HG03060 (cell line): Measurements from ENCODE around the gene DPM2.

Experiments
- ATAC-seq: cut with Tn5 transposase; IDR thresholded peaks from one replicate; pipeline ENCODE4 v1.9.1; 2021; ENCODE audit warnings: low read depth, moderate number of reproducible peaks; ENCODE audit not compliant: unreplicated experiment

The DPM2 gene

DNA sequence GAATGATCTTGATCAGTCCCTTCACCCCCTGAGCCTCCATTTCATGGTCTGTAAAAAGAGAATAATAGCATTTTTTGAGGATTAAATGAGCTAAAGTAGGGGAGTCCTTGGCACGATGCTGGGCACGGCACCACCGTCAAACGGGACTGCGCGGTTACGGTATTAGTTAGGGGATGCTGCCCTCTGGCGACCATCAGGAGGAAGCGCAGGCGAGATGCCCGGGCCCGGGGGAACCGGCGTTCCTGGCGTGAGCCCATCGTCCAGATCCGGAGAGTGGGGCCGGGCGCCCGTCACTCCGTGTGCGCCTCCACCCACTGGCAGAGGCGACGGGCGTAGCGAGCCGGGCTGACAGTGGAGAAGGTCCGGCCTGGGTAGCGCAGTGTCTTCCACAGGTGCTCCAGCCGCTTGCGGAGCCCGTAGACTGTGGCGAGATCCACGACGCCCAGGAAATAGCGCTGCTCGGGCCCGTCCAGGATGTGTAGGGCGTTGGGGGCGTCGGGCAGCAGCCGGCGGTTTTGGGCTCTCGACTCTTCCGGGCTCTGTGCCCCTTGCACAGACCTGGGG lies 16.0 kb downstream of the DPM2 start:
- ATAC-seq, result no peak

DNA sequence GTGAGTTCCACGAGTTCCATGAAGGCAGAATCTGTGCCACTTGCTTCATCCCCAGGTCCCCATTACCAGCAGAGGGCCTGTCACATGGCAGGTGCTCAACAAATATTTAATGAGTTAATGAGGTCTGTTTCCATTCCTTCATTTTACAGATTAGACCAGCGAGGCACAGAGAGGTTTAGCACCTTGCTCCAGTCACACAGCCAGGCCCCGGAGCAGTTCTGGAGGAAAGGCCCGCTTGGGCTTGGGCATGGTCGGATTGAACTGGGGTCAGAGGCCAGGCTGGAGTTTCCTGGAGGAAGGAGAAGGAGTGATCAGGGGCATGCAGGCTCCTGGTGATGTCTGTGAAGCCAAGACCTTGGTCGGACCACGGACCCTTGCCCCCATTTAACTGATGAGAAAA lies 16.9 kb downstream of the DPM2 start:
- ATAC-seq, result no peak

DNA sequence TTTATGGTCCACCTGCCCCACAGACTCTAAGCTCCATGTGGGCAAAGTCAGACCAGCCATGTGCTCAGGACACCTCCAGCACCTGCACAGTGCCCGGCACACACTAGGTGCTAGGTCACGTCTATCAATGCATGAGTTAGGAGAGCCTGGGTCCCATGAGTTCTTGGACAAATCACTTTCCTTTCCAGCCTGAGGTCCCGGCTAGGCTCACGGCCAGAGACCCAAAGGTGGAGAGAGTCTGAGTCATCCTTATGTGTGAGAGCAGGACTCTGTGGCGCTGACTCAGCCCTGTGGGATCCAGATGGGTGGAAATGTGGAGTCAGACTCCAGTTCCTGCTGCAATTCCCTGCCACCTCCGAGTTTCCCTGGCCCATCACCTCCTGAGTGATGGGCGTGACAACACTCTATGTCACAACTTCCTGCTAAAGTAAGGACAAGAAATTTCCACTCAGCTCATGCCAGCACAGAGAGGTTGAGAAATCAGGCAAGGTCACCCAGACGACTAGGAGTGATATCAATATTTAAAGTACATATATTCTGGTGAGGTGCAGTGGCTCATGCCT lies 18.3 kb downstream of the DPM2 start:
- no peak for ATAC-seq

DNA sequence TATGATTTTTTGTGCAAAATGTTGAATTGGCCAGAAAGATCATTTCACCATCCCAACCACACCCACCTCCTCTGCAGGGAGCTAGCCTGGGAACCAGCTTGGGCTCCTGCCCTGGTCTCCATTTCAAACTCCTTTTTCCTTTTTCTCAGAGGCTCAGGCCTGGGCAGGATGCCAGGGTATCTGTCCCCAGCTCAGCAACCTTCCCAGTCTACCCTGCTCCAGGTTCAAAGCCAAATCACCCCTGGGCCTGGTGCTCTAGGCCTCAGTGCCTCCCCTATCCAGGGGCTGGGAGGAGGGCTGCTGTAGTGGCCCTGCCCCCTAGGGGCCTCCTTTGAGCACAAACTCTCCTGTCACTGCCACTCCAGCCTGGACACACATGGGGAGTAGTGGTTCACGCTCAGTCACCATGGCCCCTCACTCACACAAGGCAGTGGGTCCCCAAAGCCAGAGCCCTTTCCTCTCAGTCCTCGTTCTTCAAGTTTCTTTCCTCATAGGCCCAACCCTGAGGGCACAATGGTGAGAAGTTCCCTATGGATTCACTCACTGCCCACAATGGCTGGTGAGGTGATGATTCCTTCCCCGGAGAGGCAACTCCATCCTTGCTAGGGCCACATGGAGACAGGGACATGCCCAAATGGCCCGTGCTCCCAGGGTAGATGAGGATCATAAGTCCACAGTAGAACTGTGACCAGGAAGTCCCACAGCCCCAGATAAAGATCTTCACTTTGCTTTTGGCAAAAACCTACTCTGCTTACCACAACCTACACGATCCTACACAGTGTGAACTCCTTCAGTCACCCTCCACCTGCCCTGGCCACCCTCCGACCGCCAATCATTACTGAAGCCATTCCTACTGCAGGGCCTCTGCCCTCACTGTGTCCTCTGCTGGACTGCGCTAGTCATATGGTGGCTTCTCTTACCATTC lies 19.2 kb downstream of the DPM2 start:
- ATAC-seq, result no peak

DNA sequence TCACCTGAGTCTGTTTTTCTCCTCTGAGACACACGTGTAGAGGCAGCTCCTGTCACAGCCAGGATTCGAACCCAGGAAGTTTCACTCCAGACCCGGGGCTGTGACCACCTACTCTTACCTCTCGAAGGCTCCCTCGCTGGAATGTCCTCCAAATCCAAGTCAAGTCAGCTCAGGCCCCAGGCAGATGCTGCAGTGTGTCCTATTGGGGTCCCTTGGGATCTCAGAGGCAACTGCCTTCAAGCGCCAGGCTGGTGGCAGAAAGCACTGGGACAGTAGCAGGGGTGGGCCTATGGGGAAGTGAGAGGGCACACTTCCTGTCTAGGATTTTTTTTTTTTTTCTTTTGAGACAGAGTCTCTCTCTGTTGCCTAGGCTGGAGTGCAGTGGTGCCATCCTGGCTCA lies 20.1 kb downstream of the DPM2 start:
- no peak for ATAC-seq

DNA sequence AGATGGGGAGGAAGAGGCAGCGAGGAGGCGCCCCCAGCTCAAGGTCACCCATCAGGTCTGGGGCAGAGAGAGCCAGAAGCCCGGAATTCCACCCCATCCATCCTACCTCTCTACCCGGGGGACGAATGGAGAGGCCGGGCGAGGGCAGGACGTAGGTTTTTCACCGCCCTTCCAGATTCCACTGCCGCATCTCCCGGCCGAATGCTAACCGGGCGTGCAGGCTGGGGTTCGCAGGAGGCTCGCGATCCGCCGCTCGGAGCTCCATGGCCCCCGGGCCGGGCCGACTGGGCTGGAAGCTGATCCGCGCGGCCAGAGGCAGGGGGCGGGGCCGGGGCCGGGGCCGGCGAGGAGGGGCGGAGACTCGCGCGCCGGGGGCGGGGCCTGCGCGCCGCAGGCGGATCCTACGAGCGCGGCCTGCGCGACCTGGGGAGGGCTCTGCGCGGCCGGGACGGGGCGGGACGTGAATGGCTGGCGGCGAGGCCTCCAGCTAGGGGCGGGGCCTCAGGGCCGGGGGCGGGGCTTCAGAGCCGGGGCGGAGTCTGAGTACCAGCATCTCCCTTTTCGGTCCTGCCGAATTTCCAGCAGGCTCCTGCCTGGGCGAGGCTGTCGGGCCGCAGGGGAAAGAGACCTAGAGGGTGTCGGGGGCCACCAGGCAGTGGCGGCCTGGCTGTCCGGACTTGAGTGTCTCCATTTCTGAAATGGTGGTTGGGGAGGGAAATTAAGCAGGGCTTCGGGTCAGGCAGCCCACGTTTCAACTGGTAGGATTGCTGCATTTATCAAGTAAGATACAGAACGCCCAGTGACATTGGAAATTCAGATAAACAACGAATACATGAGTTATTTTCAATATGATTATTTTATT lies 20.7 kb downstream of the DPM2 start, which contains the start of gene ST6GALNAC4:
ST6GALNAC4 (minus strand) TSS at position 322 of the 862 bp plus-strand sequence. CDS start 622 bp downstream, outside the sequence.
- no peak for ATAC-seq

DNA sequence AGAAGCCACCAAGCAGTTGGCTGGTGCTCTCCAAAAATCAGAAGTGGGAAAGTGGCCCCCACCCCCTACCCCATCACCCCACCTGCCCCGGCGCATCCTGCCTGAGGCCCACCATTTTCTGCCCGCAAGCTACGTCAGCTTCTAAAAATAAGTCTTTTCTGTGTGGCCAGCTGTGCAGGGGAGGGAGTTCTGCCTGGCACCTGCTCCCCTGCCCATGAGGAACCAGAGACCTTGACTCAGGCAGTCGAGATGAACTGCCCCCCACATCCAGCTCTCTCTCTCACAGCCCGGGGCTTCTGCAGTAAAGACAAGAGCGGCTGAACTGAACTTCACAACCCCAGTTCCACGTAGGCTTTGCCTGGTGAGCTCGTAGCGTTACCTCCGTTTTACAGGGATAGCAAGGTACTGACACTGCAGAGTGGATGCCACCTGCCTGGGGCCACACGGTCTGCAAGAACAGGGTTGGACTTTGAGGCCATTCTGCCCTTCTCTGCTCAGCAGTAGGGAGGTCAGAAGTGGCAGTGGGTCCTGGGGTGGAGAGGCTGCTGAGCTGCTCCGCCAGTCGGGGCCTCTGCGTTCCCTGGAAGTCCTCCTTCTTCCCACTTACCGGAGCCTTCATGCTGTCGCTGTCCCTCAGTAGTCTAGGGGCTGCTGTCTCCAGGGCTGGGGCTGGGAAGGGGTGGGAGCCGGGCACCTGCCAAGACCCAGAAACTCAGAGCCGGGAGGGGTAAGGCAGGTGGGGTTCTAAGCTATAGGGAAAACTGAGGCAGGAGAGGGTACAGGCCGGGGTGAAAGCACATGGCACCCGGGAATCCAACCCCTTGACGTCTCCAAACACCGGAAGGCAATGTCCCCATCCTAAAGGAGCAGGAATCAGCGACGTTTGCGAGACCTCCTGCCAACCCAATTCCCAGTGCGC lies 21.6 kb downstream of the DPM2 start:
- no peak for ATAC-seq

DNA sequence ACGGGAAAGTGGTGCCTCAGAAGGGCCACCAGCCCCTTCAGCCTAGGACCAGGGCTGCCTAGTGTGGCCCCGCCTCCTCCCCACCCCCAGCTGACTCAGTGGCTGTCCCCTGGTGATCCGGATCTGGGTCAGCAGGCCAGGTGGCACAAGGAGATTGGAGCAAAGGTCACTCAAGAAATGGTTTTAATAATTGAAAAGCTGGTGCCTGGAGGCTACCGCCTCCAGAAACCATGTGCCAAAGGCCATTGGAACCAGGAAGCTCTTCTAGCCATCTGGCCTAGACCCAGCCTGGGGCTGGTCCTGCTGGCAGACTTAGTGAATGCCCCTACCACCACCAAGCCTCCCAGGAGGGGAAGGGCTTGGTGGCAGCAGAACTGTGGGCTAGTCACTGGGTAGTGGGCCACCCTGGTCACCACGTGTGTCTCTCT lies 22.3 kb downstream of the DPM2 start:
- no peak for ATAC-seq

DNA sequence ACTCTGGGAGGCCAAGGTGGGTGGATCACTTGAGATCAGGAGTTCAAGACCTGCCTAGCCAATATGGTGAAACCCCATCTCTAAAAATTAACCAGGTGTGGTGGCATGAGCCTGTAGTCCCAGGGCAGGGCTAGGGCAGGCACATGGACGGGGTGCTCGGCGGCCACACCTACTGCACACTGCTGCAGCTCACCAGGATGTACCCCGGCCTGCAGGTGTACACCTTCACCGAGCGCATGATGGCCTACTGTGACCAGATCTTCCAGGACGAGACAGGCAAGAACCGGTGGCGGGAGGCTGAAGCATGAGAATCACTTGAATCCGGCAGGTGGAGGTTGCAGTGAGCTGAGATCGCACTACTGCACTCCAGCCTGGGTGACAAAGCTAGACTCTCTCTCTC lies 24.0 kb downstream of the DPM2 start:
- ATAC-seq, result no peak

DNA sequence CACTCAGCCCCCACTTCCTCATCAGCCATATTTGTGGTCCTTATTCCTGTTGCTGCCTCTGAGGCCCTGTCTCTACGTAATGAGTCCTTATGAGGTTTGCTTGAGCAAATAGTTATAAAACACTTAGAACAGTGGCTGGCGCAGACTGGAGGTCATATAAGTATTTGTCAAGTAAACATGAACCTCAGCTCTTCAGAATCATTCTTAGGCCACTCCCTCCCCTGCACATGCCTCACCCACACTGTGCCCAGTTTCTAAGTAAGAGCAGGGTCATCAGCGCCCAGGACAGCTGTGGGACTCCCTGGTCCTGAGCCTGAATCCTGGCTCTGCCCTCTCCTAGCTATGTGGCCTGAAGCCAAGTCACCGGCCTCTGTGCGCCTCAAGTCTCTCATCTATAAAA lies 24.8 kb downstream of the DPM2 start:
- no peak for ATAC-seq

DNA sequence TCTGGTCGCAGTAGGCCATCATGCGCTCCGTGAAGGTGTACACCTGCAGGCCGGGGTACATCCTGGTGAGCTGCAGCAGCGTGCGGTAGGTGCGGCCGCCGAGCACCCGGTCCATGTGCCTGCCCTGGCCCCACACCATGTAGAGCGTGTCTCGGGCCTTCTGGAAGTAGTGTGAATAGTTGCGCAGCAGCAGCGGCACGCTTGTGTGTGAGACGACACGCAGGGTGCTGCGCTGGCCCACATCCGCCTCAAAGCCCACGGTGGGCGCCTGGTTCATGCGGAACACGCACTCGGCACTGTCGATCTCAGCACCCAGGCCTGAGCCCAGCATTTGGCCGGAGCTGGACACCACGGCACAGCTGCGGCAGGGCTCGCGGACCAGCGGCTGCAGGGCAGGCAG lies 25.4 kb downstream of the DPM2 start:
- no peak for ATAC-seq

DNA sequence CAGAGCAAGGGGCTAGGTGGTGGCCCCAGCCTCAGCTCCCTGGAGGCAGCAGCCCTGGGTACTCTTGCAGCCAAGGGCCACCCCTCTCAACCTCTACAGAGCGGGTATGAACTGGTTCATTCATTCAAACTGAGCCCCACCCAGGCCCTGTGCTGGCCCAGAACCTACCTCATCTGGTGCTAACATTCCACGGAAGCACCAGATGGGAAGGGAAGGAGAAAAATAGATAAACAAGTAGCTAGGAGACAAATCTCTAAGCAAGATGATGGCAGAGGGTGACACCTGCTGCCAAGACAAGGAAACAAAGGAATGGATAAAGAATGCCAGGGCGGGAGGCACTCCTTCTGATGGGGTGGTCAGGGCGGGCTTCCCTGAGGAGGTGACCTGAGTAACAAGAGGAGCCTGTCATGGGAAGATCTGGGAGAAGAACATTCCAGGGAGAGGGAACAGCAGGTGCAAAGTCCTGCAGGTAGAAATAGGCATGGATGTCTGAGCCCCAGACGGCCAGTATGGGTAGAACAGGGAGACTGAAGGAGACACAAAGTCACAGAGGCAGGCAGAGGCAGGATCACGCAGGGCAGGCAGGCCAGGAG lies 26.9 kb downstream of the DPM2 start:
- ATAC-seq, result no peak

DNA sequence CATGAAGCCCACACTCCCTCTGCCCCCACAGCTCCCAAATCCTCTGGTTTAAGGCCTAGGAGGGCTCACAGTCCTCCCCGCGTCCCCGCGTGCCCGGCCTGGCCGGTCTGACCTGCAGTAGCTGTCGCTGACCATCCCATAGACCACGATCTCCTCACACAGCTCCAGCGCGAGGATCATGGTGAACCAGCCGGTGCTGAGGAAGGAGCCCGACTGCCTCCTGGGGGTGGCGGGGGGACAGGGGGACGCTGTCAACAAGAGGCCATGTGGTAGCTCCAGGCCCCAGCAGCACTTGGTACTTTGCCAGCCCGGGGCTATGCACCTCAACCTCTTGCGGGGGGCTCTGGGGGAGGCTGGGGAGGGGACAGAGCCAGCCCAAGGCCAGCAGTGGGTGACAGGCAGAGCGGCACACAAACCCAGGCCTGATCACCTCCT lies 27.8 kb downstream of the DPM2 start:
- ATAC-seq, result no peak

DNA sequence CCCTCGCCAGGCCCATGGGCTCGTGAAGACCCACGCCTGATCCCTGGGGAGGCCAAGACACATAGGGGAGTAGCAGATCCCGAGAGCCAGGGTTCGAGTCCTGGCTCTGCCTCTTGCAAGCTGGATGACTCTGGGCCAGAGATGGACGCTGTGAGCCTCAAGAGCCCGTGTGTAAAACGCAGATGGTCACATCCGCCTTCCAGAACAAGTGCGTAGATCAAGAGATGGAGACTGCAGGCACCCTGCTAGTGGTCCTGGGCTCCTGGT lies 29.1 kb downstream of the DPM2 start:
- no peak for ATAC-seq

DNA sequence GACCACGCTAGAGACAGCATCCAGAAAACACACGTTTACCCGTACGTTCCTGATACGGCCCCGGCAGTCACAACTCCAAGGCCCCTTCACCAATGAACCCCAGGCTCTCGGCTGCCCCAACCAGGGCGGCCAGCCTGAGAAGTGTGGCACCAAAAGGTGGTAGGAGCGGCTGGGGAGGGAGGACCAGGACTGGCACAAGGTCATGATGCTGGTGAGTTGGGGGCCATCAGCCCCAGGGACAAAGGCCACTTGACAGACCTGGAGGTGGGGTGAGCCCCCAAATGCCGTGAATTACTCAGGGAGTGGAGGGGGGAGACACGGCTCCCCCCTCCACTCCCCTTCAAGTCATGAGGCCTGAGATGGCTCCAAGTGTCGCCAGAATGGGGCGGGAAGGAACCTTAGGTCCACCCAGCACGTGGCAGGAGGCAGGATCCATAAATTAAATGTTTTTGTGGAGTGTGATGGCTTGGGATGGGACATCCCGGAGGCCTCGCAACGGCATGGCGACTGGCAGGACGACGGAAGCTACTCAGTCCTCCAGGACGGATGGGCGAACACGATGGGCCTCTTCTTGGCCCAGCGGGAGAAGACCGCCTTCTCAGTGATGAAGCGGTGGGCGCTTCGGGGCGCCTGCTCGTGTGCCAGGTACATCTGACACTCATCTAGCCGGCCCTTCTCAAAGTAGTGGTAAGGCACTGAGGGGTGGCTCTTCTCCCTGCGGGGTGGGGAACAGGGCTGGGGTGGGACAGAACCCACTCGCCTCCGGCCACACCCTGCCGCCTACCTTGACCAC lies 29.6 kb downstream of the DPM2 start:
- no peak for ATAC-seq

DNA sequence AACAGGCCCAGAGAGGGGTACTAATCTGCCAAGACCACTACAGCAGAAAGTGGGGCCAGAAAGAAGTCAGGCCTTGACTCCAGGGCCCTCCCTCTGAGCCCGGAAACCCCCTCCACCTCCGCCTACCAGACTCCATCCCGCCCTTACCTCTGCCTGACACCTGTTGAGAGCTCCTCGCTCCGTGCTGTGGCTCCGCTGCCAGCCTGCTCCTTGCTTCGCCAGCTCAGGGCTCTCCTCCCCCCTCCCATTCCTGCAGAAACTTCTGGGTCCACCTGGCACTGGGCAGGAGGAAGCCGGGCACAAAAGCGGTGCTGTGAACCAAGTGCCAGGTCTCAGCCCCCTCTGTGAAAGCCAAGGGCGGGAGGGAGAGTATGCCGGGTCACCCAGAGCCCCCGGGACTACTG lies 31.9 kb downstream of the DPM2 start:
- ATAC-seq, result no peak

DNA sequence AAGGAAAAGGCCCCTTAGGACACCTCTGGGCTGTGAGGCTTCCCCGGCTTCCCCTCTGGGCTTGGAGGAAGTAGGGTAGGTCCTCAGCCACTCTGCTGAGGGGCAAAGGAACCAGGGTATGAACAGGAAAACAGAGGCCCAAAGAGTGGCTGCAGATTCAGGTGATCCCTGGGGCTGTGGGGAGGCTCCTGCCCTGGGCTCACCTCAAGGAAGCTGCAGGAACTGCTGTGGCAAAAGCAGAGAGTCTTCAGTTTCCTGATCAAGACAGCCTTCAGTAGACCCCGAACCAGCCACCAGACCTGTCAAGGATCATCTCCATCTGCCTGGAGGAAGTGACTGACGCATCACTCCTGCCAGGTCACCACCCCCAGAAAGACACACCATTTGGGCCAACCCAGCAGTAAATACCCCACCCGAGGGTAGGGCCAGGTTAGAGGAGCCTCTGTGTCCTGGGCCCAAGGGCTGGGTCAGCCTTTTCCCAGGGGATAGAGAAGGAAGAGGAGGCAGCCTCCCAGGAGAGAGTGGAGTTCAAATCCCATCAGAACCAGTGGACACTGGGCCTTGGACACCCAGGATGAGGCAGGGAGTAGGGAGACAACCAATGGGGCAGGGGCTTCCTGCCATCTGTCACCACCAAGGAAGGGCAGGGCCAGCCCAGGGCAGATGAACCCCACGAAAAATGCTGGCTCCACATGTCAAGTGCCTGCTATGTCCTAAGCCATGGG lies 32.5 kb downstream of the DPM2 start:
- no peak for ATAC-seq

DNA sequence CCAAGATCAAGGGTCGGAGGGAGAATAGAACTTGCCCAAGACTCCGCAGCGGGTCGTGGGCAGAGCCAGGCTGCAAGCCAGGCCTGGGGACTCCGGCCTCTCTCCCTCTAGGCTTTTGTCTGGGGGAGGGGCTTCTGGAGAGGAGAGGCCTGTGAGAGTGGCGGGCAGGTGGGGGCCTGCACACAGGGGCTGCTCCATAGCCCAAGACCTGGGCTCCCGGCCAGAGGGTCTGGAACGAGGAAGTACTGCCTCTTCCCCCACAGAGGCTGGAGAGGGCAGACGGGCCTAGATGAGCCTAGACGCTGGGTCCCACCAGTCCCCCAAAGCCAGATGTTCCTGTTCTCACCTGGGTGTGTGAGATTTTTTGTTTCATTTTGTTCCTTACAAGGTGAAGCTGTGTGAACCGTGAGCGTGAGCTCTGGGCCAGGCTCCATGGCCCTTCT lies 33.1 kb downstream of the DPM2 start:
- ATAC-seq, result no peak
